ENCODE data around the gene PRPS2.

Gene PRPS2

DNA sequence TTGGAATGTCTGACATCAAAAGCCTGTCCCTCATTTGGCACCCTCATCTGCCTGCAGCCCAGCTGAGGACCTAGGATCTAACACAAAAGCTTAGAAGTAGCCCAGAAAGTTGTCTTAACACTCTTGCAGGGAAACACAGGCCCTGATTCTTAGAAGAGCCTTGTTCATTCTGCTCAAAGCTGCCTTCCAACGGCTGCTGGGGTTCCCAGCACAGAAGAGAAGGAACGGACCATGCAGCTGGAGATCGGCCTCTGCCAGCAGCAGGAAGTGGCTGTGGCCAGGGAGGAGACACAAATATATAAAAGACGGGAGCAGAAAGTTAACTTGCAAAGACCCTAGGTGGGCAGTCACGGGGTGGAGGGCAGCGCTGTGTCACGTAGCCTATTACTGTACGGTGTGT, 20.4 kb downstream of the PRPS2 start:
- no peak for DNase-seq (ENCODE audit: low read depth in 2 of 2, low spot score in 1 of 2)

GRCh38 chrX:12814420-12814819, 23.2 kb downstream of the PRPS2 start:
- DNase-seq (ENCODE audit: low read depth in 2 of 2, low spot score in 1 of 2): no peak

DNA sequence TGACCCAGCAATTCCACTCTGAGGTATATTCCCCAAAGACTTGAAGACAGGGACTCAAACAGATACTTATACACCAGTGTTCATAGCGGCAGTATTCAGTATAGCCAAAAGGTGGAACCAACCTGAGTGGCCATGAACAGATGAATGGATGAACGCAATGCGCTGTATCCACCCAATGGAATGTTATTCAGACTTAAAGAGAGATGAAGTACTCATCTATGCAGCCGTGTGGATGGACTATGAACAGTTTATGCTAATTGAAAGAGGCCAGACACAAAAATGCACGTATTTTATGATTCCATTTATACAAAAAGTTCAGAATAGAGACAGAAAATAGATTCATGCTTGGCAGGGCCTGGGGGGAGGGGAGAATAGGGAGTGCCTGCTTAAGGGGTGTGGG, 26.3 kb downstream of the PRPS2 start:
- DNase-seq (ENCODE audit: low read depth in 2 of 2, low spot score in 1 of 2): no peak

DNA sequence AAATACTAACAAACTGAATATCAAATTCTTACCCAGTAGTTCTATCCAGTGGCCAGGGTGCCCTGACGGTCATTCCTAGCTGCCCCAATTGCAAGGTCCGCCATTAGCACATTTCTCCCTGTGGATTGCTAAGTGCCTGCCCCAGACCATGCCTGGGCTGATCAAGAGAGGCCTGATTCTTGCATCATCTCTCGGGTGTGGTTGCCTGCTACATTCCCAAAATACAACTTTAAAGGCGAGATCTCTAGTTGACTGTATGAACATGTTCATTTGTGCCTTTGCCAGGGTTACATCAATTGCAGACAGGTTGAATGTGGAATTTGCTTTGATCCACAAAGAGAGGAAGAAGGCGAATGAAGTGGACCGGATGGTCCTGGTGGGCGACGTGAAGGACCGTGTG, 28.0 kb downstream of the PRPS2 start:
- DNase-seq (ENCODE audit: low read depth in 2 of 2, low spot score in 1 of 2): no peak

GRCh38 chrX:12820737-12821136, 29.5 kb downstream of the PRPS2 start:
- DNase-seq (ENCODE audit: low read depth in 2 of 2, low spot score in 1 of 2): no peak

- DNase-seq (ENCODE audit: low read depth in 2 of 2, low spot score in 1 of 2): no peak
Observed at GRCh38 chrX:12824944-12825343, 33.7 kb downstream of the PRPS2 start.

GRCh38 chrX:12825801-12826200, 34.6 kb downstream of the PRPS2 start:
- DNase-seq (ENCODE audit: low read depth in 2 of 2, low spot score in 1 of 2): no peak

- DNase-seq (ENCODE audit: low read depth in 2 of 2, low spot score in 1 of 2): no peak
Observed at GRCh38 chrX:12843061-12843667, 52.0 kb downstream of the PRPS2 start.

DNA sequence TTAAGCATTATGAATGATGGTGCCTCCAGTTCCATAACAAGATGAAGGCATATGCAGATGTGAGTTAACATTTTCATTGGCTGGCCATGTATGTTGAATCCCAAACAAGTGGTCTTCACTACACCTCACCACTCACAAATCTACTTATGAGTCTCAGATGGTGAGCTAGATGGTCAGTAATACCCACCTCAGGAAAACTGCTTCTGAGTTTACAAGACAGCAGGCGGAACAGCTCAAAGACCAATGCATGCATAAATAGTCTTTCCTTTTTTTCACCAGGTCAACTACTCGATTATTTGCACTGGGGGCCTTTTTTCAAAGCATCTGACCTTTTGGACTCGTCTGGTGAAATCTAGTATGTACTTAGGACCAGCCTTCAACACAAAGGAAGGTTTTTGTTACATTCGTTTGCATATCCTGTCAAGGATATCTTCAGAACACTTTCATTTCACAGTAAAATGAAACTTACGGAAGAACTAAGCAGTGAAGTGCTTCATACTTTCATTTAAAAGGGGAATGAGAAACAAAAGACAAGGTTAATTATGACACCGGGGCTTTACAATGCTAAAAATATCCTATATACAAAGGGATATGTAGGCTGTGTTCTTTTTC, 52.6 kb downstream of the PRPS2 start:
- DNase-seq (ENCODE audit: low read depth in 2 of 2, low spot score in 1 of 2): no peak

- no peak for DNase-seq (ENCODE audit: low read depth in 2 of 2, low spot score in 1 of 2)
Observed at GRCh38 chrX:12844319-12844718, 53.1 kb downstream of the PRPS2 start.

DNA sequence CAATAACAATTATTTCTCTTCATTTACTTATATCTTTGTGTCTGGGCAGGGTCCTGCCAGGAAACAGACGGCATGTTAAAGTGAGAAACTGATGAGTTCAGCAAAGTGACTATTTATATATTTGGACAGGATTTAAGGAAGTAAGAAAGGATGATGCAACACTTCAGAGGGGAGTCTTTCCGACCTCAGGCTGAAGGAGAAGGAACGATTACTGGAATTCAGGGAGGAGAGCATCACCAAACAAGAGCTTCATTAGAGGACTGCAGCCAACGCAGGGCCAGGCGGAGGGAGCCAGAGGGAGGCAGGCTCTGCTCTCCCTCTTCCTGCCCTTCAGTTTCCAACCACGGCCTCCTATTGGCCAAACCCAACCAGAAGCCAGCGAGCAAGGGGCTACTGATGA, 74.1 kb downstream of the PRPS2 start:
- no peak for DNase-seq (ENCODE audit: low read depth in 2 of 2, low spot score in 1 of 2)

GRCh38 chrX:12866451-12867377, 75.5 kb downstream of the PRPS2 start, which contains the start of gene TLR7:
TLR7 (plus strand) TSS chrX:12867072; CDS start chrX:12867579, 507 bp downstream.
- DNase-seq (ENCODE audit: low read depth in 2 of 2, low spot score in 1 of 2): no peak

GRCh38 chrX:12867685-12868084, 76.5 kb downstream of the PRPS2 start:
- DNase-seq (ENCODE audit: low read depth in 2 of 2, low spot score in 1 of 2): no peak

GRCh38 chrX:12868747-12869146, 77.5 kb downstream of the PRPS2 start:
- DNase-seq (ENCODE audit: low read depth in 2 of 2, low spot score in 1 of 2): no peak

DNA sequence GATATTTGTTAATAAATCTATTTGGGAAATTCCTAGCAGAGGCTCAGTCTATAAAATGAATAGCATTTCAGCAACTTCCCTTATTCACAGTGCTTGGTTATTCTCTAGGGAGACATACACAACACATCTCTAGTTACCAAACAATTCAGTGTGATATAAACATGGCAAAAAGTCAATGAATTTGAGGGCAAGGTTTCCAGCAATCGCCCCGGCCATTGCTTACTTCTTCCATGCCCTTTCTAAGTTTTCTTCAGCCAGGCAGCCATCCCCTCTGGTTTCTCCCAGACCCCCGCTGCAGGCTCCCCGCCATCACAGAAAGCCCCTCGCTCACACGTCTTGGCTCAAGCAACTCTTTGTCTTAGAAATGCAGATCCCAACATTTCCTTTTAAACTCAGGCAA, 80.0 kb downstream of the PRPS2 start:
- no peak for DNase-seq (ENCODE audit: low read depth in 2 of 2, low spot score in 1 of 2)

- DNase-seq (ENCODE audit: low read depth in 2 of 2, low spot score in 1 of 2): no peak
Observed at GRCh38 chrX:12872741-12873140, 81.5 kb downstream of the PRPS2 start.

All from stimulated activated CD8-positive, alpha-beta memory T cell treated with anti-CD3 and anti-CD28 coated beads, Interleukin-4, amount 100 ng/mL, for 4 hours (primary cell).